Measurements from ENCODE around the gene TM9SF2.

The TM9SF2 gene

GRCh38 chr13:99601535-99601934, 100.3 kb downstream of the TM9SF2 start:
- TF ChIP-seq GABPA (IDR thresholded peaks at IDR 0.05; ENCODE audit: low read depth) (no peak), SPI1 (IDR thresholded peaks at IDR 0.05; ENCODE audit: borderline replicate concordance, low read depth) (peak; percentile 81)
- Histone ChIP-seq H3K27me3 (ENCODE audit: insufficient read depth, poor library complexity, severe bottlenecking) (no peaks in the 10 kb centered on the region), H3K27ac (replicated peaks) (no peak overlapping the region), H3K4me3 (replicated peaks; ENCODE audit: insufficient read depth, low read length) (no peak overlapping the region)
- peak in 1 of 2 experiments; percentile 27 for DNase-seq (ENCODE audit: low read depth in 1 of 2, low spot score in 1 of 2)

GRCh38 chr13:99604636-99605035, 103.4 kb downstream of the TM9SF2 start:
- H3K27ac ChIP-seq (replicated peaks), result no peak overlapping the region
- TF ChIP-seq REST (IDR thresholded peaks at IDR 0.05; ENCODE audit: insufficient replicate concordance, low read depth), result no peak
- no peak overlapping the region for H3K4me3 ChIP-seq (replicated peaks; ENCODE audit: insufficient read depth, low read length)
- no peaks in the 10 kb centered on the region for H3K27me3 ChIP-seq (ENCODE audit: insufficient read depth, poor library complexity, severe bottlenecking)
- no peak for DNase-seq (ENCODE audit: low read depth in 1 of 2, low spot score in 1 of 2)

GRCh38 chr13:99605420-99606323, 104.4 kb downstream of the TM9SF2 start:
- peak; percentile 25 to 69 for DNase-seq (ENCODE audit: low read depth in 1 of 2, low spot score in 1 of 2)
- Histone ChIP-seq H3K4me3 (replicated peaks; ENCODE audit: insufficient read depth, low read length) (peak overlapping the region; percentile 78), H3K27me3 (ENCODE audit: insufficient read depth, poor library complexity, severe bottlenecking) (no peaks in the 10 kb centered on the region), H3K27ac (replicated peaks) (peak overlapping the region; percentile 6; the same call in 1 of the 2 replicates)
- TF ChIP-seq SPI1 (IDR thresholded peaks at IDR 0.05; ENCODE audit: borderline replicate concordance, low read depth), result no peak
- no peak for TF ChIP-seq POLR2AphosphoS5 (IDR thresholded peaks at IDR 0.05; ENCODE audit: low read depth)
- no peak for TF ChIP-seq GABPA (IDR thresholded peaks at IDR 0.05; ENCODE audit: low read depth)
- no peak for TF ChIP-seq CTCF (IDR thresholded peaks at IDR 0.05; ENCODE audit: insufficient read depth, low read length)

GRCh38 chr13:99606324-99607066, 105.2 kb downstream of the TM9SF2 start, which contains the start of gene CLYBL:
Gene CLYBL, plus strand, starts transcription at chr13:99606690.
- Histone ChIP-seq H3K4me3 (replicated peaks; ENCODE audit: insufficient read depth, low read length) (peak within 1 kb of the TSS; percentile 78), H3K27me3 (ENCODE audit: insufficient read depth, poor library complexity, severe bottlenecking) (no peaks in the 10 kb centered on the region), H3K27ac (replicated peaks) (peak within 1 kb of the TSS; percentile 81)
- peak; percentile 76 to 87 for DNase-seq (ENCODE audit: low read depth in 1 of 2, low spot score in 1 of 2)
- peak; percentile 71 for TF ChIP-seq REST (IDR thresholded peaks at IDR 0.05; ENCODE audit: insufficient replicate concordance, low read depth)
- no peak for TF ChIP-seq SPI1 (IDR thresholded peaks at IDR 0.05; ENCODE audit: borderline replicate concordance, low read depth)
- TF ChIP-seq CTCF (IDR thresholded peaks at IDR 0.05; ENCODE audit: insufficient read depth, low read length), result no peak
- TF ChIP-seq GABPA (IDR thresholded peaks at IDR 0.05; ENCODE audit: low read depth), result no peak
- peak; percentile 86 for TF ChIP-seq POLR2AphosphoS5 (IDR thresholded peaks at IDR 0.05; ENCODE audit: low read depth)

Measured in HL-60 (cell line).